NCI-H524 treated with DMSO at 0.1 percent for 48 hours (cell line): ENCODE measurements around the gene PTPRN2.
"Not testable (repeated sequence)": the region's sequence is repeated elsewhere in the genome, so short reads cannot be mapped to it uniquely, and the experiment has no call there.

Experiments
- DNase-seq: peaks from one replicate; lab custom pipeline; 2025; lab: John Stamatoyannopoulos, UW

PTPRN2 gene

DNA sequence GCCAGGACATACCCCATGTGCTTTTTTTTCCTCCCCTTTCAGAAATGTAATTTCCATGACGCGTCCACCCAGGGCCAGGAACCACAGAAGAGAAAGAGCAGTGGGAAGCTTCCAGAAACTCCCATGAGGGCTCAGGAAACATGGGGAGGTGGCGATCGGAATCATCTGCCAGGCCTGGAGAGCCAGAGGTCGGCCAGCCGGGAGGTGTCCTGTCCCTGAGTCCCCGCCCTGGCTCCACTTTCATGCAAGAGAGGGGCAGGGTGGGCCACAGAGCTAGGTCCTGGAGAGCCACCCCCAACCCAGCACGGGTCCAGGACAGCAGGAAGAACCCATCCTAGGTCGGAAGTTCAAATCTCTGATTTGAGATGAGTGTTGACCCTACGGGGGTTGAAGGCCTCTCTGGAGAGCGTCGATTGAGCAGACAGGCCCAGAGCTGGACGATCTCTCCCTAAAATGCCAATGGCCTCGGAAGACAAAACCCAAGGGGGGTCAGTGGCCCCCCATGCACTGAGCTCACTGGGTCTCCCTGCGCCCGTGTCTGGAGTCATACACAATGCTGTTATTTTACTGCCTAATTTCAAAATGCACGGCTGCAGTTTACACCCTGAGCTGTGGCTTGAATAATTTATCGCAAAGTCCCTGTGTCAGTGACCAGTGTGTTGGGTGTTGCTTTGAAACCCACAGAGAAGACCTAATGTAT, 594.1 kb downstream of the PTPRN2 start:
- DNase-seq, result no peak

DNA sequence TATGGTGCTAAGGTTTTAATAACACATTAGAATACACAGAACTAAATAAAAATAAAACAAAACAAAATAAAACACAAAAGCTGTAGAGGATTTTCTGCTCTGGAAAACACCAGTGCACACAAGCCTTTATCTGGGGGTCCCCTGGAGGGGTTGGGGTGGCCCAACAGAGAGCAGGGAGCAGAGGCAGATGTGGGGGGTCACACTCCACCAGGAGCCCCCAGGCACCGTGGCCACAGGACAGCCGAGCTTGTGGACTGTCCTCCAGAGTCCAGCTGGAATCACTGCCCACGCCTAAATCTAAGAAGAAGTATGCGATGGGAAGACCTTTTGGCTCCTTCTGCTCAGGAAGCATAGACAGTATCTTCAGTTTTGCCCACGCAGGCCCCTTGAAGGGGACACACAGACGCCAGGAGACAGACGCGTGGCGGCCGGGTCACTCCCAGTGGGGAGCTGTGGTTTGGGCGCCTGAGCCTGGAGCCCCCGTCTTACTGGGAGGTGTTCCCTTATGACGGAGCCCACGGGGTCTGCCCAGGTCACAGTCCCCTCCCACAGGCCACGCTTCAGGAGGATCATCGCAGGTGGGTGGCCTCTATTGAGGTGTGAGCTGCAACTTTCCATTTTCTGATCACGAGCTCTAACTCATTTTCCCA, 595.0 kb downstream of the PTPRN2 start:
- DNase-seq, result no peak

DNA sequence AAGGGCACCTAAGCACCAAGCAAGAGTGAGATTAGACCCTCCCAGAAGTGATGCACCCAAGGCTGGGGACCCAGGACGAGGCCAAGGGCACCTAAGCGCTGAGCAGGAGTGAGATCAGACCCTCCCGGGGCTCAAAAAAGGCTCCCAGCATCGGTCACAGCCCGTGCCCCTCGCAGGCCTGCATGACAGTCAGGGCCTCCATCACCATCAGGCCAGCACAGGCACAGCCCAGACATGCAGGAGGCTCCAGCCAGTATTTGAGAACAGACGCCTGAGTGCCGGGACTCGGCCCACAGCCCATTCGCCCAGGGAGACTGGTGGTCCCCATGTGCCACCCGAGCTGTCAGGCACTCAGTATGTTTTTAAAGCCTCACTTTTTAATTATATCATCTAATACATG, 595.9 kb downstream of the PTPRN2 start:
- no peak for DNase-seq

DNA sequence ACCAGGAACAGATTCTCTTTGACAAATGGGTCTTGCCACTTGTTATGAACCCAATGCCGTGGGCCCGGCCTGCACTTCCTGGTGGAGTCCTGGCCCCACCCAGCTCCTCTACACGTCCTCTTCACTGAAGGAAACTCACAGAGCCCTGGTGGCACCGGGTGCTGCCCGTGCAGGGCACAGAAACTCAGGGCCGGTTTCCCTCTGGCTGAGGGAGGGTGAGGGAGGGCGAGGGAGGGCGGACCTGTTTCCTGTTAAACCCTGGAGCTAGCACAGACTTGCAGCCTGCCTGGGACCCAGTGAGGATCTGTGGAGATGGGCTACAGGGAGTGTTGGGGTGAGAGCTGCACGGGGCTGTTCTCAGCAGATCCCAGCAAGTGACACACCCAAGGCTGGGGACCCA, 596.3 kb downstream of the PTPRN2 start:
- no peak for DNase-seq

DNA sequence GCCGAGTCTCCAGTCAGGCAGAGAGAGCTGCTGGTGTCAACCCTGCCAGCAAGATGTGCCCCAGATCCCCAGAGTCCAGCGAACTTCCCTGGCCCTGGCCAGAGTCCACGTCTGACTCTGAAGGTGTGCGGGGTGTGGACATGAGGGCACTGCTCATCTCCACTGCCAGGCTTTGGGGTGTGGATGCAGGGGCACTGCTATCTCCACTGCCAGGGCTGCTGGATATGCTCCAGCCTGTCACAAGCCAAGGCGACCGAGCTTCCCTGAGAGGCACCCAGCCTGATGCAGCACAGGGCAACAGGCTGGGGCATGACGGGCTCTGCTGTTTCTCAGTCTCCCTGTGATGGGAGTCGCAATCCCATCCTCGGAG, 596.8 kb downstream of the PTPRN2 start:
- no peak for DNase-seq

DNA sequence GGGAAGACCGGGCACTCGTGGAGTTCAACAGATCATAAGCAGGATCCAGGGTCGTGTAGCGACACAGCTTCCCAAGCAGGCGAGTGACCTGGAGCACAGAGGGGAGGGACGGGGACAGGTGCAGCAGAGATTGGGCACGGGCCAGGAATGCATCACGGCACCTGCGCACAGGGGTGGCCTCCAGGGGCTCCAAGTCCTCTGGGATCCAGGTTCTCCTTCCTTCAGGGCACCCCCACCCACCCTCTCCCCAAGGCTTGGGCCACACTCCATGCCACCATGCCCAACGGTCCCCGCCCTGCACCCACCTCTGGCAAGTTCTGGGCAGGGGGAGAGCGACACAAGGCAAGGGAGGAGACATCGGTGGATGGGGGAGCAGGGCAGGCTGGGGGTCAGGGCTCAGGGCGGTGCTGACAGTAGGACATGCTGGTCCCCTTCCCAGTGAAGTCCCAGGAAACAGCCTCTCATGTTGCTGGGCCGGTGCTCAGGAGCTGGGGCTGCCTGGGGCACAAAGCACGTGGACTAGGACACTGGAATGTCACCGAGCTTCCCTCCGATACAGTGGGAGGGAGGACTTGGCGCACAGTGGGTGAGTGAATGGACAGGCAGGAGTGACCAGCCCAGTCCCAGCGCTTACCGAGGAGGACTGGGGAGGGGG, 597.3 kb downstream of the PTPRN2 start:
- no peak for DNase-seq

DNA sequence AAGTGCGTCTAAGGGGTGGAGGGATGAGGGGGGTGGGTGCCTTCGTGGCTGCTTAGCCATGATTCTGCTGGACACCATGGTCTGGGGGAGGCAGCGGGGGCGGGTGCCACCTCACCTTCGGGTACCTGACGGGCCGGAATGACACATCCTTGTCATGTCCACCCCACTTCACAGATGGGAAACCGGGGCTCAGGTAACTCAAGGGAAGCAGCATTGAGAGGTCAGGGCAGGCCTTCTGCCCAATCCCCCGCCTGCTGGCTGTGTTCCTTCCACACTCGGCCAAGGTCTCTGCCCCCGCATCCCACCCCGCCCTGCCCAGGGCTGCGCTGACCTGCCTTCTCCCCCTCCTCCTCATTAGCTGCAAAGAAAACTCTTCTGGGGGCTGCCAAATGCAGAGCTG, 598.0 kb downstream of the PTPRN2 start:
- no peak for DNase-seq

DNA sequence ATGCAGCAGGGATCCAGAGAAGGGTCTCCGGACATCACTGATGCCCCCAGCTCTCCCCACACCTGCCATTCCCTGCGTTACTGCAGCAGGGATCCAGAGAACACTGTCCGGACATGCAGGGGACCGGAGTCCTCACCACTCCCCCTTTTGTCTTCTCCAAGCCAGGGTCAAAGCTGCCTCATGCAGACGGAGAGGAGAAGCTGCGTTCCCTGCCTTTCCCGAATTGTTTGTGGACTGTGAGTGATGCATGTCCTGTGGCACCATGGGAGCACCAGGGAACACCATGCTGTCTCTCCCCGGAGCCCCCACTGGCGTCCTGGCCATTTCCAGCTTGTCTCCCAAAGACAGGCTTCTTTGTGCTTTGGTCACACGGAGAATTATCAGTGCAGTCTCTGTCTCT, 599.7 kb downstream of the PTPRN2 start:
- no peak for DNase-seq

DNA sequence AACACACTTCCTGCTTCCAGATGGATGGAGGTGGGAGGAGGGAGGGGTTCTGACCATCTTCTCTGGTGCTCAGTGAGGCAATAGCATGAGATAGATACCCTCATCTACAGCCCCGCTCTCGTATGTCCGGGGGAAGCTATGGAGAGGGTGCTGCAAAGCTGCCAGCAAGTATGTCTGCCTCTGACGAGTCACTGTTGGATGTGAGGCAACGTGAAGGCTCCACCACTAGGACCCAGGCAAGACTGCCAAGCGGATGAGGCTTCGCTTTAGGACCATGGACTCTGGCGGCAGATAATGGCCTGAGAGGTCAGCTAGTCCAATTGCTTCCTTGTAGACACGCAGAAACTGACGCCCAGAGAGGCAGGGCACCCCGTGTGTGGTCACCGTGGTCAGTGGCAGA, 601.6 kb downstream of the PTPRN2 start:
- DNase-seq, result no peak

DNA sequence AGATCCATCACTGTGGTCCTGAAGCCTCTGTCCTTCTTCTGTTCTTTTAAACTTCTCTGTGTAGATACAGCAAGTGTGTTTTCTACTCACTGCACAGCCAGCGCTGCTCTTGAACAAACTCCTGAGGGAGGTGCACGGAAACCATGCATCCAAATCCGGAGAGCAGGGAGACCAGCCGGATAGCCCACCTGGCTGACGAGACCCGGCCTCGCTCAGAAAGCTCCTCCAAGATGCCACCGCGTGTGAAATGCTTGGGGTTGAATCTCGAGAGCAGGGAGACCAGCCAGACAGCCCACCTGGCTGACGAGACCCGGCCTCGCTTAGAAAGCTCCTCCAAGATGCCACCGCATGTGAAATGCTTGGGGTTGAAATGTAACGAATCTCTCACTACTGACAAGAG, 602.0 kb downstream of the PTPRN2 start:
- DNase-seq, result no peak

DNA sequence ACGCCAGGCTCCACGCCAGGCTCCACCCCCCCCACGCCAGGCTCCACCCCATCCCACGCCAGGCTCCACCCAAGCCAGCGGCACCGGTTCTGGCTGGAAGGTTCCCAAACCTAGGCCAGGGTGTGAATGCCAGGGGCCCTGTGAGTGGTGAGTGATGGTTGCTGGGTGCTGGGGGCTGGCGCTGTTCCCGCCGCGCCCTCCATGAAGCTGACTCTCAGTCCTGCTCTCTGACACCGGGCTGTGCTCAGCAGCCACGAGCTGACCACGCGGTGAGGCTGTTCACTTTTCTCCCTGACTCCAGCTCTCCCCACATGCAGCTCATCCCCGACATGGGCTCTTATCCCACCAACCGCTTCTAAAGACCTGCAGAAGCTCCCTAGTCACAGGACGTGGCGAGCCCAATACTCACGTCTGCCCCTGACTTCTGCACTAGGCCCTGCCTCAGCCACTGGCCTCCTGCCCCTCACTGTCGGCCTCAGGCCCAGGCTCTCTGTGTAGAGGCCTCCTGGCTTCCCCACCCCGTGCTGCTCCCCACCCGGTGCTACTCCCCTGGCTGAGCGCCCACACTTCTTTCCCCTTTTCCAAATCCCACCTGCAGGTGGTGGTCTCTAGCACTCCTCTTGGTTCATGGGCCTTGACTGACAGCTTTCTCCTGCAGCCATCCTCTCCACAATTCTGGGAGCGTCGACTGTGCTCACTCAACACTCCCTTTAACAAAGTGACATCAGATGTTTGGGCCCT, 603.0 kb downstream of the PTPRN2 start:
- no peak for DNase-seq

DNA sequence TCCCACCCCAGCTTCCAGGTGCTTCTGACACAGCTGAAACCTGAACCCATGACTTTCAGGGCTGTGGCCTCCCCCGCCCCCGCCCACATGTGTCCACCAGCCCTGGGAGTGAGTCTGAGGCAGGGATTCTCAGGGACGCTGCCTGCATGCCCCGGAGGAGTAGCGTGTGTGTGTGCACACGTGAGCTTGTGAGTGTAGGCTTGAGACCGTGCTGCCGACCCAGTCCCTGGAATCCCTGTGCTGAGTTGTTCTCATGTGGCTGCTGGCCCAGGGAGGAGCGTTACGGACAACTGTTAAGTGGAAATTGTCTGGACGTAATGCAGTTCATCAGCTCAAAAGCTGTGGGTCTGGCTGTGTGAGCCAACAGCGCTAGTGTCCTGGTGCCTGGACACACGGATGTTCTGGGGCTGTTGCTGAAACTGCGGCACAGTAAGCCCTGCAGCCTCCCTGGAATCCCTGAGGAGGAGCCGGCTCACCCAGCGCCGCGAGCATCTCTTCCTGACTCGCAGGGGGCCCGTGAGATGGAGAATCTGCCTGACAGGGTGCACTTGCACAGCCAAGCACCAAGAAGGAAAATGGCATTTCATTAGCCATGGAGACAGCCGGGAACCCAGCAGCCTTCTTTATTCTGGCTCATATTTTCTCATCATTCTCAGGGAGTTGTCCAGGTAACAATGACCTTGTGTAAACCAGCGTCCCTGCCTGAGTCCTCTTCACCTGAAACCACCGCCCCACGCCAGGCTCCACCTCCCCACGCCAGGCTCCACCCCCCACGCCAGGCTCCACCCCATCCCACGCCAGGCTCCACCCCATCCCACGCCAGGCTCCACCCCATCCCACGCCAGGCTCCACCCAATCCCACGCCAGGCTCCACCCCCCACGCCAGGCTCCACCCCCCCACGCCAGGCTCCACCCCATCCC, 603.9 kb downstream of the PTPRN2 start:
- no peak for DNase-seq

DNA sequence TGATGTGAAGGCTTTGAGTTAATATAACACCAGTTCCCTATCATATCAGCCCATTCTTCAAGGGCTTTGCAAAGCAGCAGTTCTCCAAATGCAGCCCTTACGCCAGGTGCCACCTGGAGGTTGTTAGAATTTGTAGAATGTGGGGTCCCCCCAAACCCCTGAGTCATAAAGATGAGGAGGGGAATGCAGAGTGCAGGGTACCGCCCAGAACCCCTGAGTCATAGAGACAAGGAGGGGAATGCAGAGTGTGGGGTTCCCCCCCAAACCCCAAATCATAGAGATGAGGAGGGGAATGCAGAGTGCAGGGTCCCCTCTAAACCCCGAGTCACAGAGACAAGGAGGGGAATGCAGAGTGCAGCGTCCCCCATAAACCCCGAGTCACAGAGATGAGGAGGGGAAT, 605.8 kb downstream of the PTPRN2 start:
- DNase-seq, result no peak

DNA sequence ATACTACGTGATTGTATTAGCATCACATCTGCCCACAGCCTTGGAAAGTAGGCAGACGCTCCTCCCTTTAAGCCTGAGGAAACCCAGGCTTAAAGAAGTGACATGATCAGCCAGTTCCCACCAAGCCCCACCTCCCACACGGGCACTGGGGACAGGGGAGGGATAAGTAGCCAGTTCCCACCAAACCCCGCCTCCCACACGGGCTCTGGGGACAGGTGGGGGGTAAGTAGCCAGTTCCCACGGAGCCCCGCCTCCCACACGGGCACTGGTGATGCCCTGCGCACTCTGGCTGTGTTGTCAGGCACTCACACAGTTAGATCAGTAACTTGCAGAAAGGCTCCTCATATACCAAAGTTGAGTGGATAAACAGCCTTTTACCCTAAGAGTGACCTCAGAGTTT, 606.8 kb downstream of the PTPRN2 start:
- no peak for DNase-seq

DNA sequence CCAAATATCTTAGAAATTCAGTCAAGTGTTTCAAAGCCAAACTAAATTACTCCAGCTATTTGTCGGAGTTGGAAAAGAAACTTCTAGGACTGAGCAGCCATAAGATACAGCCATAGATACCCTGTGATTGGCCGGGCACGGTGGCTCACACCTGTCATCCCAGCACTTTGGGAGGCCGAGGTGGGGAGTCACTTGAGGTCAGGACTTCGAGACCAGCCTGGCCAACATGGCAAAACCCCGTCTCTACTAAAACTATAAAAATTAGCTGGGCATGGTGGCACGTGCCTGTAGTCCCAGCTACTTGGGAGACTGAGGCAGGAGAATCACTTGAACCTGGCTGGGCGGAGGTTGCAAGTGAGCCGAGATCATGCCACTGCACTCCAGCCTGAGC, 607.3 kb downstream of the PTPRN2 start:
- DNase-seq, result not testable (repeated sequence)

DNA sequence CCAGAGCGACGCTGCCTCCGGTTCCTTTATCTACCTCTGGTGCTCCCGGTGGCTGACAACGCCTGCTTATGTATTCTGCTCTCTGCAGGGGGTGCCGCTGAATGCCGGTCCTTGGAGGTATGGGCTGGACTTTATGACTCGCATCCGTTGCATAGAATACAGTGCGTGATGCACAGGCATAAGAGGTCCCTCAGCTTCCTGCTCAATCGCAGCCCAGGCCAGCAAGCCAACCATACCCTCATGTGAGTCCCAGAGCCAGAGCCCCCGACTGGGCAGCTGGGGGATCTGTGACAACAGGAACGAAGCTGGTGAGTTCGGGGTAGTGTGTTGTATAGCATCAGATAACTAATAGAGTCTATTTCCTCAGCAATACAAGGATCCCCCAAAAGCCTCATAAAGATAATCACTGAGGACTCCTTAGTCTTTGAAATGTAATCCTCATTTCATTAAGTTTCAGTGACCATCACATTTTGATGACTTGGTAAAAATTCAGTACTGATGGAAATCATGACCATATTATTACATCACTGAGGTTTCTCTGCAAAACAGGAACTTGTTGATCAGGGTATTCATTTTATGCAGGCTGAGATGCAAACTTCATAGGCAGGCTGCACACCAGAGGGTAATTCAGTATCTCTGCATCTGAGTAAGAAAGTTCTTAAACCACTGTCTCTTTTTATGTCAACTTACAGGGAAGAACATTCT, 607.8 kb downstream of the PTPRN2 start:
- no peak for DNase-seq

DNA sequence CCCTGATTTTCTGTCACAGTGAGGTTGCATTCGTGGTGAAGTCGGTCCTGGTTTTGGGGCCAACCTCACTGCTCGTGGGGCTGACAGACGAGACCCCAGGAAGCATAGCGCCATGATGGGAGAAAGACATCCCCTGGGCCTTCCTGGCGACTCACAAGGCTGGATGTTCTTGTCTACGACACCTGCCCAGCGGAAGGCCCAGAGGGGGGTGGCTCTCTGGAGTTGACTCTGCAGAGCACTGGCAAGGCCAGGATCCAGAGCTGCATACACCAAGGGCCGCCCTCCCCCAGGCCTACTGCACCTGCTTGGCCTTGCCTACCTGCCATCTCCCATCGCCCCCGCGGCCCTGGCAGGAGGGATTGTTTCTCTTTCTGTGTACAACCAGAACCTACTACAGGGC, 608.9 kb downstream of the PTPRN2 start:
- DNase-seq, result no peak

DNA sequence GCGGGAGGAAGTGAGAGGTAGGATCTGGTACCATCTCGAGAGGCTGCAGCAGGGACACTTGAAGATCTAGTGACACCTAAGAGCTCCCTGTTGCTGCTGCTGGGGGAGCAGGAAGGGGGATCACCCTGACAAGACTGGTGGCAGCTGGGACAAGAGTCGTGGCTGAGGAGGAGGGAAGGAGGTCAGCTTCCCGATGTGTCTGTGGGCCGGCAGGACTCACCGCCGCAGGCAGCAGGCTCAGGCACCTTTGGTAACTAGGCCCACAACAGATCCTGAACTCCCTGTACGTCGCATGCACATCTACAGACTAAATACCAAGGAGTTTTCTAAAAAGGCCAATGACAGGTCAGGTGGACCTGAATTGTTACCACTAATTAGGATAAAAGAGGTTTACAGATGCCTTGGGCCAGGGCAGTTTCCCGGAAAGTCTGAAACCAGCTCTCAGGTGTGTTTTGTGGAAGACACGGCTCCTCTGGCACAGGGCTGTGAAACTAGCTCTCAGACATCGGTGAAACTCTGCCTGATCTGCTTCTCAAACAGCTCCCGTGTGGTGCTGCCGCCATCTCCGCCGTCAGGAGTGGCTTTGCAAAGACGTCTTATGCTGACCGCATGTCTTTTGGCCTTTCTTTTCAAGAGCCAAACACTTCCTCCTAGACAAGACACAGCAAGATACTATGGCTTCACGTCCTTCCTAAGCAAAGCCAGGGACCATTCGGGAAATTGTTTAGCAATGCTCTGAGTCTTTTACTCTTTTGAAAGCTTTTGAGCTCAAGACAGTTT, 609.7 kb downstream of the PTPRN2 start:
- no peak for DNase-seq

DNA sequence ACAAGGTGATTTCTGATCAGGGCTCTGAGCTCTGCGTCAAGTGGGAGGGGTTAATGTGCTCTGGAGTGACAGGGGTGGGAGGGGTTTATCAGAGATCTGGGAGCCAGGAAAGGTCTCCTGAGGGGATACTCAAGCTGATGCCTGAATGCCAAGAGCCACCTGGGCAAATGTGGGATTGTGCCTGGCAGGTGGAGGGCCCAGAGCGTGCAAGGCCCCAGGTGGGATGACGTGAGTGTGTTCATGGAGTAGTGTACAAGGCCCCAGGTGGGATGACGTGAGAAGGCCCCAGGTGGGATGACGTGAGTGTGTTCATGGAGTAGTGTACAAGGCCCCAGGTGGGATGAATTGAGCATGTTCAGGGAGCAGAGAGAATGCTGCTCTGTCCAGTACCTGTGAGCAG, 610.3 kb downstream of the PTPRN2 start:
- DNase-seq, result no peak

DNA sequence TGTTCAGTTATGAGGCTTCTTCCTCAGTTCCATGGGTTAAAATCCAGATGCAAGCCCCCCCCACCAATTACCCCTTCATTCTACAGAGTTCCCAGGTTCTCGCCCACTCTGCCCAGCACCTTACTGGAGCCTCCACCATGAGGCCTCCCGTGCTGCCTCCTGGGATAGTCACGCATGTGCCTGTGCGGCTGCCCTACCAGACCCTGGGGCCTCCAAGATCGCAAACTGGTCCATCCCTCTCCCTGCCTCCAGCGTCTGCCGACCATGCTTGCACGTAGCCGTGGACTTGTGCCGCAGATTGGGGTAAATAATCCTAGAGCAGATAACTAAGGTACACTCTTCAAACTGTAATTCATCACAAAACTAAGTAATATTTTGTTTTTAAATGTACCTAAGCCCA, 611.2 kb downstream of the PTPRN2 start:
- DNase-seq, result no peak
